GM12878 (cell line): Measurements from ENCODE around the gene RIMS3.

Experiments
- CTCF ChIP-seq, 3 experiments: IDR thresholded peaks in 2 of 3; conservative IDR thresholded peaks in 1 of 3; 2 replicates each; pipeline ENCODE4 v1.5.1; 2011; ENCODE audit warnings: low read depth in 3 of 3, low read length in 3 of 3, mild to moderate bottlenecking in 3 of 3, control low read depth in 2 of 3, moderate library complexity in 2 of 3, inconsistent platforms in 1 of 3, mixed read lengths in 1 of 3; ENCODE audit not compliant: control insufficient read depth in 2 of 3, insufficient read depth in 1 of 3; ENCODE audit errors: extremely low read depth in 1 of 3
- EP300 ChIP-seq, 2 experiments: fragments of 150-350 bp in 1 of 2; IDR thresholded peaks; 2 replicates each; pipeline ENCODE4 v1.6.1; 2011 to 2012; ENCODE audit warnings: low read depth in 2 of 2, low read length in 2 of 2, borderline replicate concordance in 1 of 2, improper control_type of control experiment in 1 of 2, inconsistent platforms in 1 of 2; ENCODE audit not compliant: control insufficient read depth in 1 of 2
- EZH2 ChIP-seq: IDR thresholded peaks from 2 replicates; pipeline ENCODE4 v1.6.1; 2012; ENCODE audit warnings: low read depth, mild to moderate bottlenecking, control low read depth, inconsistent platforms, low read length, borderline replicate concordance; ENCODE audit not compliant: control insufficient read depth
- FOXM1 ChIP-seq: IDR thresholded peaks from 2 replicates; pipeline ENCODE4 v1.6.1; 2012; ENCODE audit warnings: low read depth, mild to moderate bottlenecking, inconsistent platforms, low read length, moderate library complexity
- HDAC6 ChIP-seq: fragments of 200-600 bp; sonication (generic); IDR thresholded peaks from one replicate; pipeline ENCODE4 v1.8.0; 2017; ENCODE audit warnings: antibody characterized with exemption; ENCODE audit not compliant: unreplicated experiment
- MEF2A ChIP-seq: IDR thresholded peaks from 2 replicates; pipeline ENCODE4 v1.6.1; 2011; ENCODE audit warnings: low read depth, mild to moderate bottlenecking, low read length, moderate library complexity; ENCODE audit not compliant: insufficient read depth
- MYC ChIP-seq: IDR thresholded peaks from 2 replicates; pipeline ENCODE4 v1.6.1; 2011; ENCODE audit warnings: mild to moderate bottlenecking, low read length, moderate library complexity, inconsistent platforms; ENCODE audit not compliant: insufficient read depth, insufficient replicate concordance, insufficient read length, severe bottlenecking
- POLR2A ChIP-seq: IDR thresholded peaks from 2 replicates; pipeline ENCODE4 v1.6.1; 2011; ENCODE audit warnings: low read depth, mild to moderate bottlenecking, low read length
- POLR2AphosphoS5 ChIP-seq: IDR thresholded peaks from 2 replicates; pipeline ENCODE4 v1.6.1; 2011; ENCODE audit warnings: mild to moderate bottlenecking, low read length, inconsistent platforms
- RBBP5 ChIP-seq: fragments of 200-600 bp; sonication (generic); conservative IDR thresholded peaks from 2 replicates; pipeline ENCODE4 v1.6.1; 2016
- REST ChIP-seq: IDR thresholded peaks from 2 replicates; pipeline ENCODE4 v1.6.1; 2012; ENCODE audit warnings: mild to moderate bottlenecking, low read depth, low read length
- SMC3 ChIP-seq: IDR thresholded peaks from 2 replicates; pipeline ENCODE4 v1.6.1; 2011; ENCODE audit warnings: low read length, improper control_type of control experiment, borderline replicate concordance
- USF1 ChIP-seq: IDR thresholded peaks from 2 replicates; pipeline ENCODE4 v1.6.1; 2011; ENCODE audit warnings: borderline replicate concordance, low read depth, mild to moderate bottlenecking, moderate library complexity, mixed read lengths, low read length; ENCODE audit not compliant: insufficient read depth; ENCODE audit errors: extremely low read length
- ZNF384 ChIP-seq: IDR thresholded peaks from 2 replicates; pipeline ENCODE4 v1.6.1; 2012; ENCODE audit warnings: low read depth, mild to moderate bottlenecking, low read length, improper control_type of control experiment, borderline replicate concordance

- TF ChIP-seq POLR2AphosphoS5 (no peak), MEF2A (no peak), SMC3 (no peak), MYC (no peak), REST (no peak), CTCF (IDR thresholded peaks at IDR 0.05 in 2 of 3, conservative IDR thresholded peaks at IDR 0.05 in 1 of 3; ENCODE audit: control insufficient read depth in 2 of 3, extremely low read depth in 1 of 3, insufficient read depth in 1 of 3, low read depth in 3 of 3, low read length in 3 of 3) (no peak), HDAC6 (no peak), EZH2 (no peak), RBBP5 (no peak), EP300 (IDR thresholded peaks at IDR 0.05; ENCODE audit: borderline replicate concordance in 1 of 2, control insufficient read depth in 1 of 2, low read depth in 2 of 2, low read length in 2 of 2) (no peak), POLR2A (no peak), FOXM1 (no peak), USF1 (no peak), ZNF384 (no peak)
These were observed 24.3 kb upstream of the RIMS3 start for GRCh38 chr1:40689737-40690136.
